HG03196 (cell line): ENCODE results near the gene CDK3.
"Not testable (repeated sequence)": the region's sequence is repeated elsewhere in the genome, so short reads cannot be mapped to it uniquely, and the experiment has no call there.

Experiments used
- ATAC-seq: cut with Tn5 transposase; IDR thresholded peaks from one replicate; pipeline ENCODE4 v1.9.1; 2021; ENCODE audit not compliant: unreplicated experiment

CDK3 gene

DNA sequence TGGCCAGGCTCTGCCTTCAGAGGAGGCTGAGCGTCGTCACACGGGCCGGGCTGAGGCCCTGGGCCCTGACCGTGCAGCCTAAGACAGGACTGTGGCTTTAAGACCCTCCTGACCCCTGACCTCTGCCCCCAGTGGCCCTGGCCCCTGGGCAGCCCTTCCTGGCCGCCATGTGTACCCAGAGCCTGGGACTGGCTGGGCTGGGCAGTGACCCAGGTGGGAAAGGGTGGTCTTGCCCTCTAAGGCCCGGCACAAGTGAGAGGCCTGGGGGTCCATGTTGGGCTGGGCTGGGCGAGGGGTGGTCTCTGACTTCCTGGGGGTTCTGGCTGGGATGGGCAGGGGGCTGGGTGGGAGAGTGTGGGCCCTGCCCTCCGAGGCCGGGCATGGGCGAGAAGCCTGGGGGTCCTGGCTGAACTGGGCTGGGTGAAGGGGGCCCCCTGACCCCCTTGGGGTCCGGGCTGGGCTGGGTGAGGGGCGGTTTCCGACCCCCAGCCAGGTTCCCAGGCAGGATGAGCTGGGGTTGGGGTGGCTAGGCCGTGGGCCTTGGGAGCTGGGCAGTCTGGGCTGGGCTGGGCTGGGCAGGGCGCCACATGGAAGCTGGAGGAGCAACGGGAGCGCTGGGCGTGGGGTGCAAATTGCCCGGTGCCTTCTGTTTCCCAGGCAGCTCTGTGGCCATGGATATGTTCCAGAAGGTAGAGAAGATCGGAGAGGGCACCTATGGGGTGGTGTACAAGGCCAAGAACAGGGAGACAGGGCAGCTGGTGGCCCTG lies at the start of gene CDK3:
CDK3 (plus strand) TSS at position 101 of the 767 bp plus-strand sequence; CDS start at position 672, 571 bp downstream.
- no peak for ATAC-seq

DNA sequence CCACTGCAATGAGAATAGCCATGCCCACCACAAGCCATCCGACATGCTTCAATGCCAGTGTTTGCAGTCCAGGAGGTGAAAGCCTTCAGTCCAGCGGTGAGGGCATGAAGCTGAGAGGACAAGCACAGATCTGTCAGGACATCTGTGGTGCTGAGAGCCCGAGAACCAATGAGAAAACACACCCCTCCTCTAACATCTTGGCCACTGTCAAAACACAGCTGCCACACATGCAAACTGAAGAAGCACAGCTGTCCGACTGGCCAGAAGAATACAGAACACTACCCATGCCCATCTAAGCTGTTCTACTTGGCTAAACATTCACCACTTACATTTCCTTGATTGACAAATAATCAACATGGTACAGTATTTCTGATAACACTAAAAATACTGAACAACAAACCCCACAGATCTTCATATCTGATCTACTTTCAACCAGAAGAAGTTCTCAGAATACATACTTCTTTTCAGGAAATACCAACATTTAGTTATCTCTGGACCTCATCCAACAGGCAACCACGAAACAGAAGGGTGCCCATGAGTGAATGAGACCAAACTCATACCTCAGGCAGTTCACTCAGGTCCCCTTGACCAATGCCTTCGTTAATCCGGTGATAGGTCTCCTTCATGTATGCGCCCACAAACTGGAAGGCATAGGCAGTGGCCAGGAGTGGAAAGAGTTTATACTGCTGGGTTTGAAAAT lies 49.6 kb upstream of the CDK3 start:
- no peak for ATAC-seq

DNA sequence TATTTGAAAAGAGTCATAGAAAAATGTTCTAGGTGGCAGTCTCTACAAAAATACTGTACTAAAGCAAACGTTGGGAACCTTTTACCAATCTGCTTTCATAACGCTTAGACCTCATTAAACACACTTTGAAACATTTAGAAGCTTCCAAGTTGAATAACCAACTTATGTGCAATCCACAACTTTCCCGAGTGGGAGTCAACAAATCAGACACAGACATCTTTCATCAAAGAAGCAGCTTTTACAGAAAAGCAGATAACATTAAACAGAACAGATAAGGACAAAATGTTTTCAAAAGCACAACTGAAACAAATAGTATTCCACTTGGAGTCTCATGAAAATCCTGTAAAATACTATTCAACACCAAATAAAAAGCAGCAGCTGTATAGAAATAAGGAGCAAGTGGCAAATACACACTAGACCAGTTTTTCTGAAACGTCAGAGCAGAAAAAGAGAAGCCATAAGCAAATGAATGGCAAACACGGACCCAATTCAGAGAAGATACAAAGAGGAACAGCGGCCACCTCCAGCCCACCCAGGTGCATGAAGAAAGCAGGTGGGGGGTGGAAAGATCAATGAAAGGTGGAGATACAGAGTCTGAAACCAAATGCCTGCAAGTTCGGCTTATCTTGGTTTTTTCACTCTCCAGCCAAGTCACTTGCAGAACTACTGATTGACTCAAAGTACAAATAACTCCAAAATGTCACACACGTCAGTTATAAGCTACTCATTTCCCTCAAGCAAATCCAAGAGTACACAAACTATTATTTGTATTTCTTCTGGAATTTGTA lies 41.4 kb upstream of the CDK3 start:
- ATAC-seq, result no peak

DNA sequence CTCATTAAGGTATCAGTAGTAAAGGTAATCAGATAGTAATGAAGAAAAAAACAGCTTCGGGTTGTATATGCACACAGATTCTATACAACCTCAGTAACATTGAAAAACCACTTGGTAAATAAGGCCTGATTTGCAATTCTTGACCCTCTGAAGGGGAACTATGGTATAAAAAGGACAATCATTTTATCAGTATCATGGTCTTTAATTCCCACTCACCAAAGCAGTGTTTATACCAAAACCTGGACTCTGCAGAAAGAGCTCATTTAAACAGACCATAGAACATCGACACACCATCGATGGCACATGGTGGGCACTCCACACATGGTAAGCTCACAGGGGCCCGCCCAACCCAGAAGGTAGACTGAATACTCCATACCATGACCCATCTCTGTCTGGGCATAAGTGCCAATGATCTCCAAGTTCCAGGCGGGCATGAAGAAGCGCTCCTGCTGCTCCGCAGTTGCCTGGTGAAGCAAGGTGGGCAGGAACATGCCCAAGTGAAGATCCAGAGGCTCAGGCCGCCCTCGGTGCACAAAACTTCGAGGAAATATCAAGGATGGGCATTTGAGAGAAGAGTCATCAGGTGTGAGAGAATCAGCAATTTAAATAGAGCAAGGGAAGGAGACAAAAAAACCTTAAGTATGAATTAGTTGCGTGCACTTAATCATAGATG lies 40.7 kb upstream of the CDK3 start:
- no peak for ATAC-seq

DNA sequence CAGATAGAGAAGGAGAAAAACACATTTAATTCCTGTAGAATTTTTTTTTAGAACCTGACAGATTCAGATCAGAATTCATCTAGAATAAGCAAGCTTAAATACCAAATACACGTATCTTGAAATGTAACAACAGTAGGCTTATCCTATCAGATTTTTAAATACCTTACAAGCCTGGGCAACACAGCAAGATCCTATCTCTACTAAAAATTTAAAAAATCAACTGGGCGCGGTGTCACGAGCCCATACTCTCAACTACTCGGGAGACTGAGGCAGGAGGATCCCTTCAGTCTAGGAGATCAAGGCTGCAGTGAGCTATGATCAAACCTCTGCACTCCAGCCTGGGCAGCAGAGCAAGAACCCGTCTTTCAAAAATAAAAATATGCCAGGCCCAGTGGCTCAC lies 35.2 kb upstream of the CDK3 start:
- ATAC-seq, result no peak

DNA sequence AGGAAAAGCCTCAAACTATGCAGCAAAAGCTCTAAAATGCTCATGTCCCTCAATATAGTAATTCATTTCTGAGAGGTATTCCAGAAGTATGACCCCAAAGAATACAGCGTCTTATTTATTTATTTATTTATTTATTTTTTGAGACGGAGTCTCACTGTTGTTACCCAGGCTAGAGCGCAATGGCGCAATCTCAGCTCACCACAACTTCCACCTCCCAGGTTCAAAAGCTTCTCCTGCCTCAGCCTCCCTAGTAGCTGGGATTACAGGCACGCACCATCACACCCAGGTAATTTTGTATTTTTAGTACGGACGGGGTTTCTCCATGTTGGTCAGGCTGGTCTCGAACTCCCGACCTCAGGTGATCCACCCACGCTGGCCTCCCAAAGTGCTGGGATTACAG lies 31.6 kb upstream of the CDK3 start:
- ATAC-seq, result not testable (repeated sequence)

DNA sequence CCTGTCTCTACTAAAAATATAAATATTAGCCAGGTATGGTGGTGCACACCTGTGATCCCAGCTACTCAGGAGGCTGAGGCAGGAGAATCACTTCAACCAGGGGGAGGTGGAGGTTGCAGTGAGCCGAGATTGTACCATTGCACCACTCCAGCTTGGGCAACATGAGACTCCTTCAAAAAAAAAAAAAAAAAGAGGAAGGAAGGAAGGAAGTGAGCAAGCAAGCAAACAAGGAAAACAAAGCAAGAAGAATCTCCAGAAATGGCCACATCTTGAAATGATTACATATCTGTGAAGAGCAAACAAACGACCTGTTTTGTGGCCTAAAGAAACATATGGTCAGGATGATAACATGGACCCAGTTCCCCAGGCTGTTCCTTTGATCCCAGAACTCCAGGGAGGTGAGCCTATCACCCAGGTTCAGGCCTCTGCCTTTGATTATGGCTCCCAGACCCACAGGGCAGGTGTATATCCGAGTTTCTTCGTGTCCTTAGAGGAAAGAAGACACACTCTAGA lies 30.6 kb upstream of the CDK3 start:
- ATAC-seq, result no peak

DNA sequence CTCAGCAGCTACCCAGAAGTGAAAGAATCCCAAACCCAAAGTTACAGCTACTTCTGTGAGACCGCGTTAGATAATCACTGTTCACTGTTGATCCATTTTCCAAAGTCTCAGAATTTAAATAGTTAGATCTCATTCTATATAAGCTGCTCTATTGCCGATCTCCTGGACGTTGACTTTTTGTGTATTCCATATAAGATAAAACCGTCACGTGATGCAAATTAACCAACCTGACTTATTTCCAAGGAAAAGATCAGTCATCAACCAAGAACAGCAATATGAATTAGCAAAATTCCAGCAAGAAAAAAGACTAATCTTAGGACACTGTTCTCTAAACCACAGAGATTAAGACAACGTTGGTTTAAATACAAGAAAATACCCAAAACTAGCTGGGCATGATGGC lies 30.0 kb upstream of the CDK3 start:
- ATAC-seq, result no peak

DNA sequence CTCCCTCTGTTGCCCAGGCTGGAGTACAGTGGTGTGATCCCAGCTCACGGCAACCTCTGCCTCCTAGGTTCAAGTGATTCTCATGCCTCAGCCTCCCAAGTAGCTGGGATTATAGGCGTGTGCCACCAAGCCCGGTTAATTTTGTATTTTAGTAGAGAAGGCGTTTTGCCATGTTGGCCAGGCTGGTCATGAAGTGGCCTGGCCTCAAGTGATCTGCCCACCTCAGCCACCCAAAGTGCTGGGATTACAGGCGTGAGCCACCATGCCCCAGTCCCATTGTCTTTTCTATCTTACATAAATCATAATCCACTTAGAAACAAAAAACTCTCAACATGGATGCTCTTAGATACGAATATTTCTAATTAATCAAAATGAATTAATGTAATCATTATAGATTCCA lies 25.5 kb upstream of the CDK3 start:
- ATAC-seq, result not testable (repeated sequence)

DNA sequence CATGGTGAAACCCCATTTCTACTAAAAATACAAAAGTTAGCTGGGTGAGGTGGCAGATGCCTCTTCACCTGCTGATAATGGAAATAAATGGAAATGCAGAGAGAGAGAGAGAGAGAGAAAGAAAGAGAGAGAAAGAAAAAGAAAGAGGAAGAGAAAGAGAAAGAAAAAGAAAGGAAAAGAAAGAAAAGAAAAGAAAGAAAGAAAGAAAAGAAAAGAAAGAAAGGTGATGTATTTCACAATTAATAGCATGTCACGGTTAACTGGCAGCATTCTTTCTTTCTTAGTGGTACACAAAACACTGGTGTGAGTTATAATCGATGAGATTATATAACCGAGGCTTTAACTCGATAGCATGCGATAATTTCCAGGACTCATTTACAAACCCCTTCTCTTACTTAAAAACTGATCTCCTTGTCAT lies 24.9 kb upstream of the CDK3 start:
- no peak for ATAC-seq

DNA sequence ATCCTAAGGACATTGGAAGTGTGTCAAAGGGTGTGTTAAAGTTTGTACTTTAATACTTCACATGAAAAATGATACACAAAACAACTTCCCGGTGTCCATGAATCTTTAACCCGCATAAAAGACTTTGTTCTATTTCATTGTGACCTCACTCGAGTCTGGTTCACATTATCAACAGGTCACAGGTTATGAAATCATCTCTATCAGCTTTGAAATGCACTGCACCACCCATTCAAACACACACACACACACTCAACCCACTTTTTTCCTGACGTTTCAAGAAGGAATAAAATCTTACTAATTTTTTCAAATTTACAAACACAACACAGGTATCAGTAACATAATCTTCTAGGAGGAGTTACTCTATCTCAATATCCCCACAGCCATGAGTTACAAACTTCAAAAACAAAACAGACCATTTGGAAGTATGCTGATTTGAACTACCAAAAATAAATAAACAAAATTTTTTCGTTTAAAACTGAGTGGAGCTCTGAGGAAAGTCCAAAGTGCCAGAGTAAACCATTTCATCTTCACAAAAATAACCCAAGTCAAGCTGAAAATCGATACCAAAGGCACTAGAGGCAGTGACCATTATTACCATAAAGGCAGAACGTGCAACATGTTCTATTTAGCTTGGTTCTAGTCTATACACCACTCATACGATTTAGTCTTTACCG lies 24.3 kb upstream of the CDK3 start:
- ATAC-seq, result no peak

DNA sequence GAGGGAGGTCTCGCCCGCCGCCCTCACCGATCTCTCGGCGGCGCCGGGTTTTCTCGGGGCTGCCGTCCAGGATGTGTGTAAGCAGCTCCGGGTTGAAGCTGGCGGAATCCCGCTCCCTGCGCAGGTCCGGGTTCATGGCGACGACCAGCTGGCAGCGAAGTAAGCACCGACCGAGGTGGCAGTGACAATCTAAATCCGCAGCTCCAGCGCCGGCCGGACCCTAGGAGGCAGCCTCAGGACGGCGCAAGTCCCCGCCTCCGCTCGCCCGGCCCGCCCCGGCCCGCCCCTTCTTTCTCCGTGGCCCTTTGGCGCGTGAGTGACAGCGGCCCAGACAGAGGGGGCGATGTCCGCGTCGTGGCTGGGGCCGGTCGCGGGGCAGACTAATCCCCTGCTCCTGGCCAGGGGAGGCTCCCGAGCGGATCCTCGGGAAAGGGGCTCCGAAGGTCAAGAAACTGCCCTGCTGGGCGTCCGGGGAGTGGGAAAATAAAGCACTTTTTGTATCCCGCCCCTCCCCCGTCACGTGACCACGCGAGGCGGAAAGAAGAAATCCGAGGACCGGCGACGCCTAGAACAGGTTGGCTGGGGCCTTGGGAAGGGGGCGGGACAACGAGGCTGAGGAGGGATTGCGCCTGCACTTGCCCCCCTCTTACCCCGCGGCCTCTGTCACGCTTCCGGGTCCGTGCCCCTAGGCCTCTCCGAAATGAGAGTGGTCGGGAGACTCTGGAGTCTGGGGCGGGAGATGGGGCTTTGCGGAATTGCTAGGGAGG lies 21.5 kb upstream of the CDK3 start, which contains the start of the genes ACOX1 and TEN1:
ACOX1 (minus strand) TSS at position 229 of the 767 bp plus-strand sequence; CDS start at position 136, 93 bp downstream.
TEN1 (plus strand) TSS at position 303 of the 767 bp plus-strand sequence. CDS start 6,953 bp downstream, outside the sequence.
- peak; percentile 91 for ATAC-seq

DNA sequence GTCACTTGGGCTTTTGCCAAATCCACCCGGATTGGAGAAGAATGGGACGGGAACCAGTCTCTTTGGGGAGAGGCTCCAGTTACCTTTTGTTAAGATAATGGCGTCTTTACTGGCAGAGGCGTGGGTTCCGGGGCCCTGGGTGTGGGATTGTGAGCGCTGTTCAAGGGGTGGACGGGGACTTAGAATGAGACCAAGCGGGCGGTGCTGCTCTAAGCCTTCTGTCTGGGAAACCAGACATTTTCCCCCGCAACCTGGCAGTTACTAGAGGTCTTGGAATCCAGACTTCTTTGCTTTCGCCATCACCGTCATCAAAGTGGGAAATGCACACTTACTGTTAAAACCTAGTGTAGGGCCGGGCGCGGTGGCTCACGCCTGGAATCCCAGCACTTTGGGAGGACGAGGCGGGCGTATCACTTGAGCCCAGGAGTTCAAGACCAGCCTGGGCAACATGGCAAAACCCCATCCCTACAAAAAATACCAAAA lies 20.9 kb upstream of the CDK3 start:
- ATAC-seq, result no peak

DNA sequence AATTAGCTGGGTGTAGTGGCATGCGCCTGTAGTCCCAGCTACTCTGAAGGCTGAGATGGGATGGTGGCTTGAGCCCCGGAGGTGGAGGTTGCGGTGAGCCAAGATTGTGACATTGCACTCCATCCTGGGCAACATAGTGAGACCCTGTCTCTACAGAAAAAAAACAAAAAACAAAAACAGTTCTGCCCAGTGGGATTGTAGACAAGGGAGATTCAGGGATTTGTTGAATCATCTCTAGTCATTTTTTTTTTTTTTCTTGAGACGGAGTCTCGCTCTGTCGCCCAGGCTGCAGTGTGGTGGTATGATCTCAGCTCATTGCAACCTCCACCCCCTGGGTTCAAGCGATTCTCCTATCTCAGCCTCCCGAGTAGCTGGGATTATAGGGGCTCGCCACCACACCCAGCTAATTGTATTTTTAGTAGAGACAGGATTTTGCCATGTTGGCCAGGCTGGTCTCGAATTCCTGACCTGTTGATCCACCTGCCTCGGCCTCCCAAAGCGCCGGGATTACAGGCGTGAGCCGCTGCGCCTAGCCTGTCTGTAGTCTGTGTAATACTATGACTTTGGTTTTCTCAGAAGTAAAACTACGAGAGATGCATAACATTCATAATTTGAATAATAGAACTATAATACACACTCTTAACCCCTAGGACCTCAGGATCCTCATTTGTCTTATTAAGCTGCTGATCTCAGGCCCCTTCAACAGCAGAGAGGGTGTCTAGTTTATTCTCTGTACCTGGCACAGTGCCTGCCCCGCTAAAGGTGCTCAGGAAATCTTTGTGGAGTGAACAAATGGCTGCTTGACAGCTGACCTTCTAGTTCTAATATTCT lies 20.3 kb upstream of the CDK3 start:
- no peak for ATAC-seq

DNA sequence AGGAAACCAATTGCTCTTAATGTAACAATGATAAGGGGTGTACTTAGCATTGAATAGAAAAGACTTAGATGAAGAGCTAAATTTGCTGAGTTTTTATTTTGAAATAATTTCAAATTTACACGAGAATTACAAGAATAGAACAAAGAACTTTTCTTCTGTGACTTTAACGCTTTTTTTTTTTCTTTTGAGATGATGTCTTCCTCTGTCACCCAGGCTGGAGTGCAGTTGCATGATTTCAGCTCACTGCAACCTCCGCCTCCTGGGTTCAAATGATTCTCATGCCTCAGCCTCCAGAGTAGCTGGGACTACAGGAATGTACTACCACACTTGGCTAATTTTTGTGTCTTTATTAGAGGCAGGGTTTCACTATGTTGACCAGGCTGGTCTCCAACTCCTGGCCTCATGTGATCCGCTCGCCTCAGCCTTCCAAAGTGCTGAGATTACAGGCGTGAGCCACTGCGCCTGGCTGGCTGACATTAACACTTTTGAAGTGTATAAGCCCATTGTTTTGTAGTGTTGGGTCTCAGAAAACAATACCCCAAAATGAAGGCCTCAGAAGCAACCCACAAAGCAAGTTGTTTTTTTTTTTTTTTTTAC lies 19.5 kb upstream of the CDK3 start:
- no peak for ATAC-seq

DNA sequence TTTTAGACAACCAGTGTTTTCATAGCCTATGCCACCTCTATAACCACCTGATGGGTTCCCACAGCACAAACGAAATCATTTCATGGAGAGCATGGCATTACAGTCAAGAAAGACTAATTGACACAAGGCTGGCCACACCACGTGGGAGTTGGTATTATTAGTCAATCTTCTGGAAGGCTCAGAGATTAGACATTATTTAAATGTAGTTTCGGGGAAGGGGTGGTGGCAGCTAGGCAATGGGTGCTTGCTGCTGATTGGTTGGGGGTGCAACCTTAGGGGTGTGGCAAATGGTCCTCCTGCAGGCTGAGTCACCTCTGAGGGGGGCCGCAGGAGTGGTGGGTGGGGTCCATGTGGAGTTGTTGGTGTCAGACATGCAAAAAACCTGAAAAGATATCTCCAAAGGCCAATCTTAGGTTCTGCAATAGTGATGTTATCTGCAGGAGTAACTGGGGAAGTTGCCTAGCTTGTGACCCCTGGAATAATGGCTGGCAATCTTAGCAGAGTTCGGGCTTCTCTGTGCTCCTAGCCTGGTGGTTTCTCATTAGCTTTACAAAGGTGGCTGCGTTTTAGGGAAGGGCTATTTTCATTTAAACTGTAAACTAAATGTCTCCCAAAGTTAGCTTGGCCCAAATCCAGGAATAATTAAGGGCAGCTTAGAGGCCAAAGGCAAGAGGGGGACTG lies 17.0 kb upstream of the CDK3 start:
- ATAC-seq, result no peak

DNA sequence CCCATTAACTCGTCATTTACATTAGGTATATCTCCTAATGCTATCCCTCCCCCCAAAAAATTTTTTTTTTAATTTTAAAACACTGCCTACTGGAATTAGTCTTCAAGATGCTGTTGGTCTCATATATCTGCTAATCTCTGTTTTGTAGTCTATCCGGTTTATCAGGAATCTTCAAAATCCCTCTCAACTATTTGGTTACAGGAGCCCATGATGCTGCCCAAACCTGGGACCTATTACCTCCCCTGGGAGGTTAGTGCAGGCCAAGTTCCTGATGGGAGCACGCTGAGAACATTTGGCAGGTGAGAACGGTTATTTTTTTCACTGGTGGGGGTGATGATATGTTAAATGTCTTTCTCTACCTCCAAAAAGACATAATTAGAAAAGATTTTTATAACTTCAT lies 14.7 kb upstream of the CDK3 start:
- ATAC-seq, result no peak
